GM18861 (cell line): ENCODE measurements around the gene SMR3B.

Experiments used
- ATAC-seq: cut with Tn5 transposase; IDR thresholded peaks from one replicate; pipeline ENCODE4 v1.9.1; 2021; ENCODE audit not compliant: unreplicated experiment

The SMR3B gene

DNA sequence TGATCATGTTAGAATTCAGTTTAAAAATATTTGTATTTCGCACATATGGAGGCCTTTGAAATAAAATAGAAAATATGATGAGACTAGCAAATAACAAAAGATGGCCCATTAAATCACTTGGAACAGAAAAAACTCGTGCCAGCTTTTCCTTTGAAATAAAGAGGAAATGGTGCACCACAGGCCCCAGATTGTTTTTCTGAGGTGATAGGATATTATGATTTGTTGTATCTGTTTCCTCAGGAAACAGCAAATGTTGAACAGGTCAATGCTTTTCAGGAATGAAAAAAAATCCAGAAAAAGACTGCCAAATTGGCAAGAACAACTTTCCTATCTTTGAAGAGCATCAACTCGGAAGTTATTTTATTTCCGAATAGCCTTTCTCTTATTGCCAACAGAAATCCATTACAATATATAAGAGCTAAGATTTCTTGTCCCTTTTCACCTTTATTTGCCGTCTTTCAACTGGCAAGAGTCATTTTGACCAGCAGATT lies at the start of gene SMR3B:
Gene SMR3B, plus strand, starts transcription at position 441 of the 491 bp plus-strand sequence. CDS start 1,380 bp downstream, outside the sequence.
- ATAC-seq, result no peak

- ATAC-seq, result no peak
Observed at GRCh38 chr4:70334681-70335080, 48.2 kb upstream of the SMR3B start, which contains the start of gene CABS1. TSS of gene CABS1 (plus strand) at chr4:70334981. CDS start at chr4:70335040, 59 bp downstream.

DNA sequence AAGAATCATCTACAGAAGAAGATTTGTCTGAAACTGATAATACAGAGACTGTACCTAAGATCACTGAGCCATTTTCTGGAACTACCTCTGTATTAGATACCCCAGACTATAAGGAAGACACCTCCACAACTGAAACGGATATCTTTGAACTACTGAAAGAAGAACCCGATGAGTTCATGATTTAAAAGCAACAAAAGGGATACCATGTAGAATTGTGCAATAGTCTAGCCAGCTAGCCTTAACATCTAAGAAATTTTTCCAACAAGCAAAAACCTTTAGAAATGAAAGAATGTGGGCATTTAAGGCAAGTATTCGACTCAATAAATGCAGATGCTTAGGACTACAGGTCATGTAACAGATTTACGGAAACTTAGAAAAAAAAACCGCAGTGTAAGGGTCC lies 46.9 kb upstream of the SMR3B start:
- no peak for ATAC-seq

GRCh38 chr4:70337886-70338420 lies 45.0 kb upstream of the SMR3B start:
- ATAC-seq, result no peak

DNA sequence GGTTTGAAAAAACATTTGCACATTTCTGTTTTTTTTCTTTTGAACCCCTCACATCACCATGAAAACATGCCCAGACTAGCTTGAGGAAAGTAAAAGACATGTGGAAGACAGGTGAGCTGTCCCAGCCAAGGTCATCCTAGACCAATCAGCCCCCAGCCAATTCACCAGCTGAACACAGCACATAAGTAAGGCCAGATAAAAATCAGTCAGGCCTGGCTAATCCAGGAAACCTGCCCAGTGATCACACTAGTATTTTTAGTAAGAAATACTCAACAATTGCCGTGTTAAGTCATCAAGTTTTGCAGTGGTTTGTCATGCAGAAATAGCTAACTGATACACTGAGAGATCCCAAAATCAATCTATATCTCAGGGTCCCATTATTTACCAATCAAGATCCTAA lies 26.7 kb upstream of the SMR3B start:
- no peak for ATAC-seq

- ATAC-seq, result no peak
Observed at GRCh38 chr4:70359115-70359661, 23.7 kb upstream of the SMR3B start.

DNA sequence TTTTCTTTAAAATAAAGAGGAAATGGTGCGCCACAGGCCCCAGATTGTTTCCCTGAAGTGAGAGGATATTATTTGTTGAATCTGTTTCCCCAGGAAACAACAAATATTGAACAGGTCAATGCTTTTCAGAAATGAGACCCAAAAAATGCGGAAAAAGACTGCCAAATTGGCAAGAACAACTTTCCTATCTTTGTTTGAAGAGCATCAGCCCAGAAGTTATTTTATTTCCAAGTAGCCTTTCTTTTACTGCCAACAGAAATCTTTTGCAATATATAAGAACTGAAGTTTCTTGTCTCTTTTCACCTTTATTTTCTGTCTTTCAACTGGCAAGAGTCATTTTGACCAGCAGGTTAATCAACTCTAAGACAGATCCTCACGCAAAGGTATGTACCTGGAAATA lies 22.5 kb upstream of the SMR3B start, which contains the start of gene SMR3A:
Gene SMR3A, plus strand, starts transcription at position 301 of the 400 bp plus-strand sequence. CDS start 1,356 bp downstream, outside the sequence.
- no peak for ATAC-seq

GRCh38 chr4:70364002-70364401 lies 18.9 kb upstream of the SMR3B start:
- no peak for ATAC-seq

DNA sequence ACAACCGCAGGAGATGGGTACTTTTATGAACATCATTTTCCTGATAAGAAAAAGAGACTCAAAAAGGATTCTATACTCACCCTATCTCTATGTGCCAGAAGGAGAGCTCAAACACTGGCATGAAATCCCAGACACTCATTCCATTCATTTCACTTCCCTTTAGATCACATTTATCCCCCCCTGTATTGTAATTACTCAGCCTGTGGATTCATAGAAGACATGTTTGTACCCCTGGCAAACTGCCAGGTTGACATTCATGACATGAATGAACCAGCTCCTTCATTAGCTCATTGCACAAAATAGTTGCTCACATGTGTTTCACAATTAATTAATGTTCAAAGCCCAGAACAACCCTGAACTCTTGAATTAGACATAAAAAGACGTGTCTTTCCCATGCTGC lies 17.5 kb upstream of the SMR3B start:
- no peak for ATAC-seq

GRCh38 chr4:70367813-70368212 lies 15.1 kb upstream of the SMR3B start:
- ATAC-seq, result no peak

DNA sequence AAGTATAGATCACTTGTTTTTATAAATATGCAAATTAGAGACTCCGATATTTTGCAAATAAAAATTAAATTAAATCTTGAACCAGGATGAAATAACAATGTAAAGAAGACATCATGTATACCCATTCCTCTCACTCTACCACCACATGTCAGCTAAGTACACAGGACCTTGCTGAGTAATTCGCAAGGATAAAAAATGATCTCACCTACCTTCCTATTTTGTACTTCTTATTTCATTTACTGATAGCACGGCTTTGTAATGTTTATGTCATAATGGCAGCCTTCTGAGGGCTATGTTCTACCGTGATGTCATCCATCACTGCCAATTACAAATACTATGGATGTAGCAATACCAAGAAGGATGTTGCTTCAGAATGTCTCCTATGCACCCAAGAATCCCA lies 10.9 kb upstream of the SMR3B start:
- ATAC-seq, result no peak

GRCh38 chr4:70372760-70373159 lies 10.2 kb upstream of the SMR3B start:
- no peak for ATAC-seq

GRCh38 chr4:70380578-70380977 lies 2.4 kb upstream of the SMR3B start:
- no peak for ATAC-seq

DNA sequence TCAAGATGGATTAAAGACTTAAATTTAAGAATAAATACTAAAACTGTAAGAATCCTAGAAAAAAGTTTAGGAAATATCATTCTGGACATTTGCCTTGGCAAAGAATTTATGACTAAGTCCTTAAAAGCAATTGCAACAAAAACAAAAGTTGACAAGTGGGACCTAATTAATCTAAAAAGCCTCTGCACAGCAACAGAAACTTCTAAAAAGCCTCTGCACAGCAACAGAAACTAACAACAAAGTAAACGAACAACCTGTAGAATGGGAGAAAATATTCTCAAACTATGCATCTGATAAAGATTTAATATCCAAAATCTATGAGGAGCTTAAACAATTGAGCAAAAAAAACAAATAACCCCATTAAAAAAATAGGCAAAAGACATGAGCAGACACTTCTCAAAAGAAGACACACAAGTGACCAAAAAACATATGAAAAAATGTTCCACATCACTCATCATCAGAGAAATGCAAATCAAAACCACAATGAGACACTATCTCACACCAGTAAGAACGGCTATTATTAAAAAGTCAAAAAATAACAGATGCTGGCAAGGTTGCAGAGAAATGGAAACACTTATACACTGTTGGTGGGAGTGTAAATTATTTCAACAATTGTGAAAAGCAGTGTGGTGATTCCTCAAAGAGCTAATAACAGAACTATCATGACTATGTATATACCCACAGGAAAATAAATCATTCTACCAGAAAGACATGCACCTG lies 9.3 kb downstream of the SMR3B start:
- peak; percentile 49 for ATAC-seq

DNA sequence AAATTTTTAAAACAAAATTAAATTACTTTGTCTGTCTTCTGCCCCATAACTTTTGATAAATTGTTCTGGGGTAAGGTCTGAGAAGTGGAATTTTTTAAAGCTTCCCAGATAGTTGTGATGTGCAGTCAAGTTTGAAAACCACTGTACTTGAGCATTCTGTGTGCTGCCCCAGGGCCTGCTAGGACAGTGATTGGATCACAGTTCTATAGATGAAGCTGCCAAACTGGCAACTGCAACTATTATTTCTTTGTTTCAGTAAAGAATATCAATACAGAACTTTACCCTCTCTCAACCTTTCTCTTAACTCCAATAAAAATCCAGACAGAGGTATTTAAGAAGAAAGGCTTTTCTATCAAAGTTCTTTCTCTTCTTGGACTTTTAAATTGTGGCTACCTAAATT lies 14.6 kb downstream of the SMR3B start, which contains the start of gene OPRPN:
Gene OPRPN, plus strand, starts transcription at position 361 of the 400 bp plus-strand sequence. CDS start 1,346 bp downstream, outside the sequence.
- no peak for ATAC-seq

GRCh38 chr4:70399319-70399718 lies 16.4 kb downstream of the SMR3B start:
- ATAC-seq, result peak; percentile 67

- ATAC-seq, result peak; percentile 24
Observed at GRCh38 chr4:70402762-70403161, 19.8 kb downstream of the SMR3B start.

- peak; percentile 81 for ATAC-seq
Observed at GRCh38 chr4:70405765-70406164, 22.8 kb downstream of the SMR3B start.

DNA sequence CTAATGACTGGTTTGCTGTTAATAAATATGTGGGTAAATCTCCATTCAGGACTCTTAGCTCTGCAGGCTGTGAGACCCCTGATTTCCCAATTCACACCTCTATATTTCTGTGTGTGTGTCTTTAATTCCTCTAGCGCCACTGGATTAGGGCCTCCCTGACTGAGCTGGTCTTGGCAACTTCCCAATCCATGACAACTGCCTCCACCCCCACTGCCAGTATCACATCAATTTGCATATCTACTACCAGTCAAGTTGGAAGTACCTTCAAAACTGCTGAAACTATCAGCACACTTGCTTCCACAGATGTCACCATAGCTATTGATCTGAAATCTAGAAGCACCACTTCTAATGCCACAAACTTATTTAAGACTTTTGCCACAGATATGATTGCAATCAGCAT lies 42.4 kb downstream of the SMR3B start:
- no peak for ATAC-seq

- peak; percentile 42 for ATAC-seq
Observed at GRCh38 chr4:70426789-70427188, 43.9 kb downstream of the SMR3B start.

DNA sequence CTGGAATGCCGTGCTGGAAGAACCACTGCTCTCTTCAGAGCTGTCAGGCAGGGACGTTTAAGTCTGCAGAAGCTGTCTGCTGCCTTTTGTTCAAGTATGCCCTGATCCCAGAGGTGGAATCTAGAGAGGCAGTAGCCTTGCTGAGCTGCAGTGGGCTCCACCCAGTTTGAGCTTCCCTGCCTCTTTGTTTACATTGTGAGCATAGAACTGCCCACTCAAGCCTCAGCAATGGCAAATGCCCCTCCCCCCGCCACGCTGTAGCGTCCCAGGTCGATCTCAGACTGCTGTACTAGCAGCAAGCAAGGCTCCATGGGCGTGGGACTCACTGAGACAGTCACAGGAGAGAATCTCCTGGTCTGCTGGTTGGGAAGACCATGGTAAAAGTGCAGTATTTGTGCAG lies 54.3 kb downstream of the SMR3B start:
- ATAC-seq, result no peak
